NOMO-1 (cell line): Measurements from ENCODE around the gene CNGB1.
"Not testable (repeated sequence)": the region's sequence is repeated elsewhere in the genome, so short reads cannot be mapped to it uniquely, and the experiment has no call there.

Experiments
- DNase-seq, 2 experiments: peaks; one replicate each; lab custom pipeline; 2025; ENCODE audit not compliant: unreplicated experiment in 2 of 2; lab: John Stamatoyannopoulos, UW

The CNGB1 gene

DNA sequence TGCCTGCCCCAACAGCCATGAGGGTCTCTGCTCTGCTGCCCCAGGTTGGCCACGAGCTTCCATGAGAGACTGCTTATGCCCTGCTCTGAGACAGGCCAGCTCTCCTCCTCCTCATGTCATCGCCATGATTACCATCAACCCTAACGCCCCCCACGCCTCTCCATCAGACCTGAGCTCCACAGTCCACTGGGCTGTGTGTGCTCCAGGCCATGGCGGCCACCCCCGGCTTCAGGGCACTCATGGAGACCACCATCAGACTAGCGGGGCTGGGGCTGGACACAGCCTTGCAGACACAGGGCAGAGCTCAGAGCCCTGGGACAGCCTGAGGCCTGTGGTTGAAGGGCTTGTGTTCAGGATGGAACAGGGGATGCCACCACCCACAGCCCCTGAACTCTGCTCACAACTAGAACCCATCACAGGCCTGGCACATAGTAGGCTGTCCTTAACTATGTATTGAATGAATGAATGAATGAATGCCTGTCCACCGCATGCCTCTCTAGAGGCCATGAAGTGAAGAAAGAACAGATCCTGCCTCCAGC, 14.6 kb downstream of the CNGB1 start:
- no peak for DNase-seq

DNA sequence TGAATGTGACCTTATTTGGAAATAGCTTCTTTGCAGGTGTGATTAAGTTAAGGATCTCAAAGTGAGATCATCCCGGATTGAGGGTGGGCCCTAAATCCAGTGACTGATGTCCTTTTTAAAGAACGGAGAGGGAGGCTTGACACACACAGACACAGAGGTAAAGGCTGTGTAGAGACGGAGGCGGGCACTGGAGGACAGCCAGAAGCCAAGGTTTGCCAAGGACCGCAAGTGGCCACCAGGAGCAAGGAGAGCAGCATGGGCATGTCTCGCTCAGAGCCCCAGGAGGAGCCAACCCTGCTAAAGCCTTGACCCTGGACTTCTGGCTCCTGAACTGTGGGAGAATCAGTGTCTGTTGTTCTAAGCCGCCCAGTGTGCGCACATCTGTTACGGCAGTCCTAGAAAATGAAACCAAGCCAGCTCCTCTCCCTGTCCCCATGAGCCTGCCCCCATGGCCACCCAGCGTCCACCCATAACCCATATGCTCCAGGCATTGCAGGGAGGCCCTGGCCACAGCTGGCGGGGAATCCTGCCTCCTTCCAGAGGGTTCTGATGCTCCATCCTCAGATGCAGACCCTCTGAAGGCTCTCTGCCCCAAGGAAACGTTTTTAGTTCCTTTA, 15.2 kb downstream of the CNGB1 start:
- no peak for DNase-seq

DNA sequence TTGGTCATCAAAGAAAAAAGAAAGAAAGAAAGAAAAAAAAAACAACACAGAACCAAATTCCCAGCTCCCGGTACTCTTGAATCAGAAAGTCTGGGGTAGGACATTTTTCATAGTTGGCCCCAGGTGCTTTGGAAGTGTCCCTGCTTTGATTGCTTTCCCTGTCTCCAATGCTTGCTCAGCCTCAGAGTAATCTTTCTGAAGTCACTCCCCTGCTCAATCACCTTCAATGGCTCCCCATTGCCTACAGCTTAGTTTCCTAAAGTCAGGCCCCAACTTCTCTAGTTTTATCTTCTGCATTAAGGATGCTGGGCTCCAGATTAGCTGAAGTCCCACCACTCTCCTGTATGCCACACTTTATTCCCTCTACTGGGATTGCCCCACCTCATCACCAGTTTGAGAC, 17.1 kb downstream of the CNGB1 start:
- no peak for DNase-seq

DNA sequence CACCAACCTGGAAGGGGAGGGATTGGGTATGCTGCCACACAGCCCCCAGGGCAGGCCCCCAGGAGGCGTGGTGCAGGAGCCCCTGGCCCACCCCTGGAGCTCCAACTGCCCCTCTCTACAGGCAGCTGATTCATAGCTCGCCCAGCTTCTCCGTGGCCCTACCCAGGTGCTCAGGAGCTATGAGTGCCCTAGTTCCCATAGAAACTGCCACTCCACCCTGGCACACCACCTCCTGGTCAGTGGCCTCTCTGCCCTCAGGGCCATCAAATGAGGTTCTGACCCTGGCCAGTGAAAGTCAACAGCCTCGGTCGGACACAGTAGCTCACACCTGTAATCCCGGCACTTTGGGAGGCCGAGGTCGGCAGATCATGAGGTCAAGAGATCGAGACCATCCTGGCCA, 18.0 kb downstream of the CNGB1 start:
- DNase-seq, result no peak

DNA sequence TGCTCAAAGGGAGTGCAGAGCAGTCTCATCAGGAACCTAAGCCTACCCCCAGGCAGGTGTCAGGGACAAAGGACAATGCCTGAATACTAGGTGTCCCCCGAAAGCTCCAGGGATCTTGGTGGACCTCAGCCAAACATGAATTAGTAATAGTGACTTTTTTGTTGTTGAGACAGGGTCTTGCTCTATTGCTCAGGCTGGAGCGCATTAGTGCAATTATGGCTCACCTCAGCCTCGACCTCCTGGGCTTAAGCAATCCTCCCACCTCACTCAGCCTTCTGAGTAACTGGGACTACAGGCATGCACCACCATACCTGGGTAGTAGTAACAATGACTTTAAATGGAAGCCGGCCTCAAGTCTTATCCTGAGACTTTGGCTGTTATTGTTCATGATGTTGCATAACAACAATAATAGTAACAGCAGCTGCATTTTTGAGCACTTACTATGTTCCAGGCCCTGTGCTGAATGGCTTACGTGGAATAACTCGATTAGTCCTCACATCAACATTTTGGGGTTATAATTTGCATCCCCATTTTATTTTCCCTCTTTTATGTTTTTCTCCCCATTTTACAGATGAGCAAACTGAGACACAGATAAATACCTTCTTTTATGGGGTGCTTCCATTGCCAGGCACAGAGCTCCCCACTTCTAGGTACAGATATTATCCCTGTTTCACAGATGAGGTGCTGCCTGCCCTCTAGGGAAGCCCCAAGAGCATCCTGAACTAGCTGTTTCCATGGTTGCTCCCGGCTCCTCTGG, 19.5 kb downstream of the CNGB1 start:
- DNase-seq, result no peak

GRCh38 chr16:57950382-57950781, 20.5 kb downstream of the CNGB1 start:
- DNase-seq, result no peak

DNA sequence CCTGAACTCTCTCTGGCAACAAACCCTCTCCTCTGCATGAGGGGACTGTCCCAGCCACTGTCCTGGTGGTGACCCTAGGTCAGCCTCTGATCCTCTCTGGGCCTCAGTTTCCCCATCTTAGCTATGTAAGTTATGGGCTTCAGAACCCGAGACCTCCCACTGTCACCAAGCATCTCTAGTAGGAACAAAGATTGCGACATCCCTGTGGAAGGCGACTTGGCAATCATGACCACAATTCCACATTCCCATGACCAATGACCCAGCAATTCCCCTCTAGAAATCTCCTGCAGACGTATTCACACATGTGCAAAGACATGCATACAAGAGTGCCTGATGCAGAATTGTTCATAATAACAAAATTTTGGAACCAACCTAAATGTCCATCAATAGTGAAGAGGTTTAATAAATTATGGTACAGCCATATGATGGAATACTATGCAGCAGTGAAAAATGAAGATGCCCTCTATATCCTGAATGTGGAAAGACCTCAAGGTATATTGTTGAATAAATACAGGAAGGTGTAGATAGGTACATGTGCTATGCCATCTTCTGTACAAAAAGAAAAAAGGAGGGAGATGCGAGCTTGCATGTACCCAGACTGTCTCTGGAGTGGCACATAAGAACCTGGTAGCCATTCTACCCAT, 21.2 kb downstream of the CNGB1 start:
- DNase-seq, result no peak

- no peak for DNase-seq
These were observed 21.9 kb downstream of the CNGB1 start for GRCh38 chr16:57949013-57949412.

DNA sequence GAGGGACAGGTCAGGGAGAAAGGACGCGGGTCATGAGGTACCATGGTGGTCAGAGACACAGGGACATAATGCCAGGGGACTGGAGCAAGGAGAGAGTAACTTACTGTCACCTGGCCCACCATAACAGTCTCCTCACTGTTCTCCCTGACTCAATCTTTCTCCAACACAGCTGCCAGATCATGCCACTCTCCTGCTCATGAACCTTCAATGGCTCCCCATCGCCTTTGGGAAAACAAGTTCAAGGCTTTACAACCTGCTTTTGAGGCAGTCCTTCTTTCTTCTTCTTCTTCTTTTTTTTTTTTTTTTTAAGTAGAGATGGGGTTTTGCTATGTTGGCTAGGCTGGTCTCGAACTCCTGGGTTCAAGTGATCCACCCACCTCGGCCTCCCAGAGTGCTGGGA, 22.9 kb downstream of the CNGB1 start:
- DNase-seq, result no peak

DNA sequence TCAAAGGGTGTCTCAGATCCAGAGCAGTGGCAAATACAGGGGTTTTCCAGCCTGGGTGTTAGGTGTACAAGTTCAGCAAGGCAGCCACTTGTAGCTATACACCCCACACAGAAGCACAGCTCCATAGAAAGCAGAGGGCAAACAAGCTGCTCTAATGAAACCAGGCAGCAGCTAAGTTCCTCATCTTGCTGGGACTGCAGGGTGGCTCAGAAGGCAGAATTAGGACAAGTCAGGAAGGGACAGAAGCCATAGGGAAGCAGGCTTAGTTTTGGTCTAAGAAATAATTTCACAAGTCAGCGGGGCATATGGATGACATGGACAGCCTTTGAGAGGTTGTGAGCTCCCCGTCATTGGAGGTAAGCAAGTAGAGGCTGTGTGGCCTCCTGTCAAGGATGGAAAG, 23.7 kb downstream of the CNGB1 start:
- DNase-seq, result peak; percentile 9 to 24

DNA sequence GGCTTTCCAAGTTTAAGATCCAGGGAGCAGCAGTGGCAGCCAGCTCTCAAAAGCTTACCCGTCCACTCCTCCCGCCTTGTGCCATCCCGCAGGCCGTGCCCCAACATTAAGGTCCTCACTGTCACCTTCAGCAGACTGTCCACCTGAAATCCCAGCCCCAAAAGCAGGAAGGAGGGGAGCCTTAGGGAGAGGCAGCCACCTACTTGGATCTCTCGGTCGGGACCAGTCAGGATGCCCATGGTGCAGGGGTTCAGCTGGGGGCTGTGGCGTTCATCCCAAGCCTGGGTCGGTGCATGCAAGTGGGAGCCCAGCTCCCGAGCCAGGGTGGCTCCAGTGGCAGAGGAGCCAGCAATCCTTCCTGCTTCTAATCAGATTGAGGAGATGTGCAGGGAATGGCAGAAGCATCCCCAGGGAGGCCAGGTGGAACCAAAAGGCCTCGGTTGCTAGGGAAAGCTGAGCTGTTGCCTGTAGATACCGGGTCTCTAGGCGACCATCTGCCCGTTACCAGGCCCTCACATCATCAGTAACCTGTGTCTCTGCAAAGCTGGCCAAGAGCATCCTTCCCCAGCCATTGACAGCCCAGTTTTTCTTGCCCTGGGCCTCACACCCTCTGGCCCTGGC, 24.6 kb downstream of the CNGB1 start:
- DNase-seq, result no peak

- DNase-seq, result no peak
These were observed 25.2 kb downstream of the CNGB1 start for GRCh38 chr16:57945740-57946138.

DNA sequence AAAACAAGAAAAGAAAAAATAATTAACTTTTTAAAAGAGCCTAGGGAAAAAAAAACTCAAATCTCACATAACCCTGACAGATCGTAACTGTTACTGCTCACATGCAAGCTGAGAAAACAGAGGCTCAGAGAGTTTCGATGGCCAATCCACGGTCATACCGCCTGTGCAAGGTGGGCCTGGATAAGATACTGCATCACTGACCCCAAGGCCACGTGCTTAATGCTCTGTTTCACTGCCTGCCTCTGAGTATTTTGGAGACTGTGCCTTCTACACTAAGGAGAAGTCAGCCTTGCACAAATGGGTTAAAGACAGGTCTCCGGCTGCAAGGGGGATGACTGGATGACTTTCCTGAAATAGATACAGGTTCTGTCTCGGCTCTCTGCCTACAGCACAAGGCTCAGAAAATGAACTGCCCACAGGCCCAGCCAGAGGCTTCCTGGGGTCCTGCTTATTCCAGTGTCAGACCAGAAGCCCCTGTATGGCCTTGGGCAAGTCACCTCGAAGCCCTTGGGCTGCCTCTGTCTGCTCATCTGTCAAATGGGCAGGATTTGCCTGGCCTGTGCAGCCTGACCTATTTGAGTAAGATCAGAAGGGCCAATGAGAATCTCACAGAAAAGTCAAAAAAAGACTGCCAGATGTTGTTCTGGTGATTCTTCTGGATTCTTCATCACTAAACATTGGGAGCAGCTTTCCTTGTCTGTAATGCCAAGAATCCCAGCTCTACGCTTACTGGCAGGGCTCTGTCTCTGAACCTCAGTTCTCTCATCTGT, 25.8 kb downstream of the CNGB1 start:
- DNase-seq, result no peak

GRCh38 chr16:57943381-57943780, 27.5 kb downstream of the CNGB1 start:
- not testable (repeated sequence) for DNase-seq

DNA sequence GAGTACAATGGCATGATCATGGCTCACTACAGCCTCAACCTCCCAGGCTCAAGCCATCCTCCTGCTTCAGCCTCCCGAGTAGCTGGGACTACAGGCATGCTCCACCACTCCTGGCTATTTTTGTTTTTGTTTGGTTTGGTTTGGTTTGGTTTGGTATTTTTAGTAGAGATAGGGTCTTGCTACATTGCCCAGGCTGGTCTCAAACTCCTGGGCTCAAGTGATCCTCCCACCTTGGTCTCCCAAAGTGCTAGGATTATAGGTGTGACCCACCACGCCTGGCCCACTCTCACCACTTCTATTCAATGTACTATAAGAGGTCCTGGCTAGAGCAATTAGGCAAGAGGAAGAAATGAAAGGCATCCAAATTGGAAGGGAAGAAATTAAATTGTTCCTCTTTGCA, 29.0 kb downstream of the CNGB1 start:
- not testable (repeated sequence) for DNase-seq

- DNase-seq, result no peak
These were observed 29.8 kb downstream of the CNGB1 start for GRCh38 chr16:57941016-57941664.

GRCh38 chr16:57940382-57940966, 30.5 kb downstream of the CNGB1 start:
- no peak for DNase-seq

GRCh38 chr16:57939872-57940224, 31.1 kb downstream of the CNGB1 start:
- DNase-seq, result no peak

- DNase-seq, result peak; percentile 25 to 37
These were observed 31.7 kb downstream of the CNGB1 start for GRCh38 chr16:57938936-57939871.
